Stimulated activated naive B cell treated with anti-CD40 and anti-IgM and Interleukin-4, amounts not matched to agents 10 μg/mL and 1 μg/mL and 100 μg/mL, for 72 hours (primary cell): ENCODE results near the gene ACSF3.
"Not testable (repeated sequence)": the region's sequence is repeated elsewhere in the genome, so short reads cannot be mapped to it uniquely, and the experiment has no call there.

ENCODE experiments used
- ATAC-seq, 2 donors: fragments of 150-1000 bp; cut with Tn5 transposase; replicated peaks; 2 replicates each; pipeline ENCODE4 v1.10.0; 2021; ENCODE audit warnings: moderate library complexity in 1 of 2
- DNase-seq: peaks from one replicate; pipeline ENCODE4 v3.0.0; 2021
- H3K27ac Mint-ChIP-seq: one replicate; pipeline ENCODE4 v1.8.0; 2022; ENCODE audit warnings: mild to moderate bottlenecking, mixed read lengths
- H3K27me3 Mint-ChIP-seq, 2 donors: one replicate each; pipeline ENCODE4 v1.8.0; 2022; ENCODE audit warnings: mixed read lengths in 2 of 2
- H3K36me3 Mint-ChIP-seq, 2 donors: one replicate each; pipeline ENCODE4 v1.8.0; 2022; ENCODE audit warnings: mixed read lengths in 2 of 2, mild to moderate bottlenecking in 1 of 2
- H3K4me1 Mint-ChIP-seq, 2 donors: one replicate each; pipeline ENCODE4 v1.8.0; 2022; ENCODE audit warnings: mixed read lengths in 2 of 2, mild to moderate bottlenecking in 1 of 2
- H3K4me3 Mint-ChIP-seq, 2 donors: one replicate each; pipeline ENCODE4 v1.8.0; 2022; ENCODE audit warnings: mild to moderate bottlenecking in 2 of 2, mixed read lengths in 2 of 2, moderate library complexity in 1 of 2
- H3K9me3 Mint-ChIP-seq, 2 donors: one replicate each; pipeline ENCODE4 v1.8.0; 2022; ENCODE audit warnings: mixed read lengths in 2 of 2, mild to moderate bottlenecking in 1 of 2

Gene ACSF3

DNA sequence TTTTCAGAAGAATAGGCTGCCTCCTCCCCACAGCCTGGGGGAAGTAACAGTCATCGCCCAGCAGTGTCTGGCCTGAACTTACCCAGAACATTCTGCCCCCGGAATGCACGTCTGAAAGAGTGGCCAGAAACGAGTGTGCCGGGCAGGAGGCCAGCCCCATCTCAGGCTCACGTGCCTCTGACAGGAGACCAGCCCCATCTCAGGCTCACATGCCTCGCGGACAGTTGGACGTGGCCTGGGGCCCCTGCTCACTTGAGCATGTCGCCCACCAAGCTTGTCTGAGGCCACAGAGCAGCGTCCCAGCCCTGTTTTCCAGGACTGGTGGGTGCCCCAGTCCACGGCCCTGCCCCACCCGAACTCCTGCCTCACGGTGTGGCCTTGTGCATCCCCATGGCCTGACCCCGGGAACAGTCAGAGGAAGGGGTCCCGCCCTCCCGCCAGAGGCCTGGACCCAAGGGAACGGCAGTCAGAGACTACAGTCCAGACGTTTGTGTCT lies 61.6 kb downstream of the ACSF3 start:
- Mint-ChIP-seq H3K27me3 (no peaks in the 10 kb centered on the region), H3K27ac (no peak overlapping the region), H3K9me3 (peaks cover 0 to 2% of the 10 kb centered on the region in 2 donors), H3K36me3 (peaks cover 19 to 27% of the 10 kb centered on the region in 2 donors), H3K4me3 (no peak overlapping the region), H3K4me1 (peaks cover 5 to 15% of the 10 kb centered on the region in 2 donors)
- ATAC-seq (no peak), DNase-seq (no peak)

DNA sequence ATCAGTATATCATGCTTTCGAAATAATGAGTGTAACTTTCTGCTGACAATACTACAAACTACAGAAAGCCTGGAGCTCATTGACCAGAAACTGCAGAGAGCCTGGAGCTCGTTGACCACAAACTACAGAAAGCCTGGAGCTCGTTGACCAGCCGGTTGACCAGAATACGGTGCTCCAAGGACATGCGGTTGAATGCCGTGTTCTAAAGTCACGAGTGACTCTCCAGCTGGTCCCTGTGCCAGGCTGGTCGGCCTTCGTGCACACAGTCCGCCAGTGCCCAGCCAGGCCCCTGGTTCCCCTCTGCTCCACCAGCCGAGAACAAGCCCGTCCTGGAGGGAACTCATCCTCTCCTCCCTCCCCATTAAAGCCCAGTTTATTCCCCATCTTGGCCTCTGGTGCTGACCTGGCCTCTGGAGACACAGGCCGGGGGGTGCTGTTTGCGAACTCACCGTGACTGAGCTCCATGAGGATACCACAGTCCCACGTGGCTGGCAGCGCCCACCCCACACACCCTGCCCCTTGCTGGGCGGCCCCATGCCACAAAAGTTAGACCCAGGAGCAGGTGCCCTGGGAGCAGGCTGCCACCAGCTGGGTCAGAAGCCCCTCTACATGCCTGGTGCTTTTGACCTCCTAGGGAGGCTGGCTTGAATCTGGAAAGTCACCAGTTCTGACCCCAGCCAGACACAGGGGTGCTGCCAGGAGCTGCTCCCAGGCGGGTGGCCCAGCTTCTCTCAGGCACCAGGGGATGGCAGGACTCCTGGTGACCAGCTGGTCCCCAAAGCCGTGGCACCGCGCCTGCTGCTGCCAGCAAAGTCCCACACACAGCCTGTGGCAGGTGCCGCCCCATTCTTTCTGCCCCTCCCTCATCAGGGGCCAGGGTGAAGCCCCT lies 62.4 kb downstream of the ACSF3 start:
- peak overlapping the region in 1 of 2 donors; percentile 41 for H3K4me3 Mint-ChIP-seq
- DNase-seq (no peak), ATAC-seq (peak; percentile 14 to 17)
- peaks cover 11 to 18% of the 10 kb centered on the region in 2 donors for H3K36me3 Mint-ChIP-seq
- peaks cover 0 to 2% of the 10 kb centered on the region in 2 donors for H3K9me3 Mint-ChIP-seq
- peaks cover 5 to 15% of the 10 kb centered on the region in 2 donors for H3K4me1 Mint-ChIP-seq
- H3K27ac Mint-ChIP-seq: peak overlapping the region; percentile 51
- no peaks in the 10 kb centered on the region for H3K27me3 Mint-ChIP-seq

DNA sequence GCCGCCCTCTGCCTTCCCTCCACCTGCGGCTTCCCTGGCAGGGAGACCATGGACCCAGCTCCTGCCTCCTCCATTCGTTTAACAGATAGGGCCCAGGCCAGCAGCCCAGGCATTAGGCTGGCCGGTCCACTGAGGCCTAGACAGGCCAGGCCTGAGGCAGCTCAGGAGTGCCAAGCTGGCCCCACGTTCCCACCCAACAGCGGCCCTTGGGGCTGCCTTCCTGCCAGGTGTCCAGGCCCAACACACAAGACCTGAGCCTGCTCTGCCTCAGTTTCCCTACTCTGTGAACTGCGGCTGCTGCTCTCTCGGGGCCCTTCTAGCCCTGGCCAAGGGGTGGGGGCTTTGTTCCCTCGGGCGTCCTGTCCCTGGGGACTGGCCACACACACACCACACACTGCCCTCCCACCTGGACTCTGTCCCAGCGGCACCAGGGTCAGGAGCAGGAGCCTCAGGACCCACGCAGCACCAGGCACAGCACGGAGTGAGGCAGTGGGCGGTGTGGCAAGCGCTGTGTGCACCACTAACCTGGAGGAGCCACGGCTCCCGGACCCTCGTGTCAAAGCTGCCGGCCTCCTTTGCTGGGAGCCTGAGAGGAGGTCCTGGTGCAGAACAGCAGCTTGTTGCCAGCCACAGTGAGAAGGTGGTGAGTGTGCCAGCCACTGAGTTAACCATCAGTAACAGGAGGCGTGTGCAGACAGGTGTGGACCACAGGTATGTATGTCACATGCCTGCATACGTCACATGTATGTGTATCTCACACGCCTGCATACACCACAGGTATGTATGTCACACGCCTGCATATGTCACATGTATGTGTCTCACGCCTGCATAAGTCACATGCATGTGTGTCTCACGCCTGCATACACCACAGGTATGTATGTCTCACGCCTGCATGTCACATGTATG lies 63.3 kb downstream of the ACSF3 start:
- Mint-ChIP-seq H3K9me3 (peaks cover 0 to 2% of the 10 kb centered on the region in 2 donors), H3K36me3 (peaks cover 5 to 10% of the 10 kb centered on the region in 2 donors), H3K27me3 (peaks cover 3 to 5% of the 10 kb centered on the region in 2 donors), H3K4me1 (peaks cover 9 to 18% of the 10 kb centered on the region in 2 donors), H3K4me3 (peak overlapping the region in 1 of 2 donors; percentile 1), H3K27ac (no peak overlapping the region)
- ATAC-seq (peak; percentile 2 to 21), DNase-seq (no peak)

DNA sequence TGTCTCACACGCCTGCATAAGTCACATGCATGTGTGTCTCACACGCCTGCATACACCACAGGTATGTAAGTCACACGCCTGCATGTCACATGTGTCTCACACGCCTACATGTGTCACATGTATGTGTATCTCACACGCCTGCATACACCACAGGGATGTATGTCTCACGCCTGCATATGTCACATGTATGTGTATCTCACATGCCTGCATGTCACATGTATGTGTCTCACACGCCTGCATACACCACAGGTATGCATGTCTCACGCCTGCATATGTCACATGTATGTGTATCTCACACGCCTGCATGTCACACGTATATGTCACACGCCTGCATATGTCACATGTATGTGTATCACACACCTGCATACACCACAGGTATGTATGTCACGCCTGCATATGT lies 64.1 kb downstream of the ACSF3 start:
- no peak overlapping the region for H3K27ac Mint-ChIP-seq
- peaks cover 12 to 19% of the 10 kb centered on the region in 2 donors for H3K4me1 Mint-ChIP-seq
- H3K27me3 Mint-ChIP-seq: peaks cover 5 to 9% of the 10 kb centered on the region in 2 donors
- H3K4me3 Mint-ChIP-seq: no peak overlapping the region
- DNase-seq (no peak), ATAC-seq (no peak)
- peaks cover 1 to 6% of the 10 kb centered on the region in 2 donors for H3K36me3 Mint-ChIP-seq
- no peaks in the 10 kb centered on the region for H3K9me3 Mint-ChIP-seq

DNA sequence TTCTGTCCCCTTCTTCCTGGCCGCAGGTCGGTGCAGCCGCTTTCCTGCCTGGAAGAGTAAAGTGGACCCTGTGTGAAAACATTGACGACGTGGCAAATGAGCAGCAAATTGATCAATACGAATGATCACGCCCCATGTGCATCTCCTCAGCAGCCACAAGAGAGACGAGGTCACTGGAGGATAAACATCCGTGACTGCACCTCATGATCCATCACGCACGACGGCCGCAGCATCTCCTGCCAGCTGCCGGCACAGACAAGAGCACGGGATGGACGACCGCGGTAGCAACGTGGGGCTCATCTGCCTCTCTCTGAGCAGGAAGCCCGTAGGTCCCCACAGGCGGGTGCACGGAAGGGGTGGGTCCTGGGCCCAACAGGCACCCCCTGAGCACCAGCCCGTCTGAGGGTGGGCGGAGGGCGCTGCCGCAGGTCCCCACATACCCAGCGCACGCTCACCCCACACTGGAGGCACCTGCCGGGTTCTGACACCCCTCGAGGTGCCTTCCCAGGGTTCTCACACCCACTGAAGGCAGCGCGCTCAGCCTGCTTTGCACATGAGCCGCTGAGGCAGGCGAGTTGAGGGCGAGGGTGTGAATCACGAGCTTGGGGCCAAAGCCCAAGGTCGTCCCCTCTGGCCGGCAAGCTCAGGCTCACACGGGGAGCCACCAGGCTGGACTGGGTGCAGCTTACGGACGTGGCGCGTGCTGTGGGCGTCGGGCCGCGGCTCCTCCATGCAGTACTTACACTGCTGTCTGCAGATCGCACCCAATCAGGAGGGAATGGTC lies 65.6 kb downstream of the ACSF3 start:
- Mint-ChIP-seq H3K4me1 (peaks cover 16 to 19% of the 10 kb centered on the region in 2 donors), H3K27ac (no peak overlapping the region), H3K4me3 (no peak overlapping the region), H3K36me3 (no peaks in the 10 kb centered on the region), H3K27me3 (peaks cover 5 to 9% of the 10 kb centered on the region in 2 donors), H3K9me3 (no peaks in the 10 kb centered on the region)
- ATAC-seq: no peak
- no peak for DNase-seq

DNA sequence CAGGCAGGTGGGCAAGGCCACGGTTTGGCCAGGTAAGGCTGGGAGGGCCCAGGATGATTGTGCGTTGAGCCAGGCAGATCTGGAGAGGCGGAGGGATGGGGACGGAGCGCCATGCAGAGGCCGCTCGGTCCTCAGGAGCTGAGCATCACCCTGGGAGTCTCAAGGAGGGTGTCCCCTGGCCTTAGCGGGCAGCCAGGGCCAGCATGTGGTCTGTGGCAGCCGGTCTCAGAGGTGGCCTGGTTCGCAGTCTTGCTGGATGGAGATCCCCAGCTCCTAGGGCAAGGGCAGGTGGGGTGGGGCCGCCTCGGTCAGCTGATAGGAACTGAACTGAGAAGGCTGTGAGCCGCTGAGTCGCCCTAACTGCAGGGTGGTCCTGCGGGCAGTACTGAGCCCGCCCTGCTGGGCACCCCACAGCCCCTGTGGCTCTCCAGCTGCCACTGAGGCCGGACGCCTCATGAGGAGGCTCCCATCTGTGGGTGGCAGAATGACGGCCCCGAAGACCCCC lies 66.2 kb downstream of the ACSF3 start:
- peaks cover 5 to 9% of the 10 kb centered on the region in 2 donors for H3K27me3 Mint-ChIP-seq
- no peak overlapping the region for H3K27ac Mint-ChIP-seq
- DNase-seq (no peak), ATAC-seq (no peak)
- H3K9me3 Mint-ChIP-seq: no peaks in the 10 kb centered on the region
- peaks cover 16 to 20% of the 10 kb centered on the region in 2 donors for H3K4me1 Mint-ChIP-seq
- no peaks in the 10 kb centered on the region for H3K36me3 Mint-ChIP-seq
- no peak overlapping the region for H3K4me3 Mint-ChIP-seq

DNA sequence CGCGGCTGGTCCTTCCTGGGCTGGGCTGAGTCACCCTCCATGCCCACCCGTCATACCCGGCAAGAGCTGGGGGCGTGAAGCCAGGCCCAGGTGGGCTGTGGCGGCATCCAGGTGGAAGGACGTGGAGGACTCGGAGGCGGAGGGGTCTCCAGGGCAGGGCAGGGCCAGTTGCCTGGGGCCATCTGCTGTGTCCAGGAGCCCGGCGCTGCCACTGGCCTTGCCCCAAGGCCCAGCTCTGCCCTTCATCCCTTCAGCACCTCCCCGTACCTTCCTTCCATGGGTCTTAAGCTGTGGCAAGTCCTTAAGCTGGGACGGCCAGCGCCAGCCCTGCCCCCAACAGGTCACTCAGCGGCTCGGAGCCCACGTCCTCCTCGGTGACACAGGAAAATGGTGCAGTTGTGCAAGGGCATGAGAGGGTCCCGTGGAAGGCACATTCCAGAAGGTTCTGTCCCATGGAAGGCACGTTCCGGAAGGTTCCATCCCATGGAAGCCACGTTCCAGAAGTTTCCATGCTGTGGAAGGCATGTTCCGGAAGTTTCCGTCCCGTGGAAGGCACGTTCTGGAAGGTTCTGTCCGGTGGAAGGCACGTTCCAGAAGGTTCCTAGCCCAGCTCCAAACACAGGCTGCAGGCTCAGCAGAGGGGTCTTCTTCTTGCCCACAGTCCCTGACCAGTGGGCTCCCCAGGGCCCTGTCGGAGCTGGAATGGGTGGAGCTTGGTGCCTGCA lies 67.5 kb downstream of the ACSF3 start:
- ATAC-seq (no peak), DNase-seq (no peak)
- peaks cover 6 to 16% of the 10 kb centered on the region in 2 donors for H3K27me3 Mint-ChIP-seq
- no peaks in the 10 kb centered on the region for H3K36me3 Mint-ChIP-seq
- peaks cover 9 to 15% of the 10 kb centered on the region in 2 donors for H3K4me1 Mint-ChIP-seq
- no peak overlapping the region for H3K4me3 Mint-ChIP-seq
- no peak overlapping the region for H3K27ac Mint-ChIP-seq
- no peaks in the 10 kb centered on the region for H3K9me3 Mint-ChIP-seq

DNA sequence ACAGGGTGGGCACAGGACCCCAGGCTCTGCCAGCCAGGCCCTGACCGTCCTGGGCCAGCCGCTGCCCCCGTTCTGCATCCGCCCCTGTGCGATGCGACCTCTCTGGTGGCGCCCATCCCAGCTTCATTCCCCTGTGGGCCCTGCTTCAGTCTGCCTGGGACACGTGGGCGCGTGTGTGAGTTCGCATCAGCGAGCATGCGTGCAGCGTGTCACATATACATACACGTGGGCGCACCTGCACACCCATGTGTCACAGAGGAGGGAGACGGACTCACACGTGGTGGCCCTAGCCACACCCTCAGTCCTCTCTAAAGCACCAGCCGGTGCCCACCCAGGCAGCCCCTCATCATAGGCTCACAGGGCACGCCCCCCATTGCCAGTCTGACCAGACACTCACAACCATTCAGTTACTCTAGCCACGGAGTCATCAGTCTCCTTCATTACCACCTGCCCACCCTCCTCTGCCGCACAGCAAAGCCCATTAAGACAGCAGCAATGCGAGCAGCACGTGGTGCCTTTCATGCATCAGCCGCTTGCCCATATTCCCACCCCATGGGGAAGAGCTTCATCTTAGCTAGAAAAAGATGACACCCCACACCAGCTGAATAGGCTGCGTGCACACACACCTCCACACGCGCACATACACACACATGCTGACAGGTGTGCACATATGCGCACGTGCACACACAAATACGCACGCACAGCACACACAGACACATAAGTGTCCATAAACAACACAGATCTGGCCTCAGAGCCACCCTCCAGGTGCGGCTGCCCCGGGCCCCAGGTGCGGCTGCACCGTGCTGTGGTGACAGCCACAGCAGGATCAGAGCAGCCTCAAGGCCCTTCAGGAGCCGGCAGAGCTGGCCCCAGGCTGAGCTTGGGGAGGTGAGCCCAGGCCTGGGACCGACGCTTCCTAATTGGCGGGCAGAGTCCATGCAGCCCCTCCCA lies 68.4 kb downstream of the ACSF3 start:
- peak overlapping the region in 1 of 2 donors; percentile 9 for H3K4me3 Mint-ChIP-seq
- H3K36me3 Mint-ChIP-seq: no peaks in the 10 kb centered on the region
- H3K27ac Mint-ChIP-seq: no peak overlapping the region
- peaks cover 7 to 20% of the 10 kb centered on the region in 2 donors for H3K4me1 Mint-ChIP-seq
- peak in 1 of 2 donors; percentile 41 for ATAC-seq
- H3K9me3 Mint-ChIP-seq: no peaks in the 10 kb centered on the region
- peaks cover 11 to 21% of the 10 kb centered on the region in 2 donors for H3K27me3 Mint-ChIP-seq
- no peak for DNase-seq

DNA sequence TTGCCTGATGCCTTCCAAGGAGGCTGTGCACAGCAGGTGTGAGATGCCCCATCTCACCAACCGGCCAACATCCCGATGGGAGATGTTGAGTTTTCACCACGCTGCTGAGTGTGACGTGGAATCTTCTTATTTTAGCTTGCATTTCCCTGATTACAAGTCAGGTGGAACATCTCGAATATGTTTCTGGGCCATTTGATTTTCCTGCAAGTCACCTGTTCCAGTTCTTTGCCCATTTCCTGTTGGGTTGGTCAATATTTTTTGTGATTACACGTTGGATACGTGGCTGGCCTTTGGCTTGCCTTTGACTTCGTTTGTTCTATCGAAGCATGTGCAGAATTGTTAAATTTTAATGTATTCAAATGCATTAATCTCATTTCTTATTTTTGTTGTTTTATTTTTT lies 69.6 kb downstream of the ACSF3 start:
- no peak for DNase-seq
- Mint-ChIP-seq H3K4me1 (peaks cover 10 to 31% of the 10 kb centered on the region in 2 donors), H3K27ac (no peak overlapping the region), H3K36me3 (no peaks in the 10 kb centered on the region), H3K4me3 (no peak overlapping the region), H3K27me3 (peaks cover 11 to 23% of the 10 kb centered on the region in 2 donors), H3K9me3 (no peaks in the 10 kb centered on the region)
- no peak for ATAC-seq

DNA sequence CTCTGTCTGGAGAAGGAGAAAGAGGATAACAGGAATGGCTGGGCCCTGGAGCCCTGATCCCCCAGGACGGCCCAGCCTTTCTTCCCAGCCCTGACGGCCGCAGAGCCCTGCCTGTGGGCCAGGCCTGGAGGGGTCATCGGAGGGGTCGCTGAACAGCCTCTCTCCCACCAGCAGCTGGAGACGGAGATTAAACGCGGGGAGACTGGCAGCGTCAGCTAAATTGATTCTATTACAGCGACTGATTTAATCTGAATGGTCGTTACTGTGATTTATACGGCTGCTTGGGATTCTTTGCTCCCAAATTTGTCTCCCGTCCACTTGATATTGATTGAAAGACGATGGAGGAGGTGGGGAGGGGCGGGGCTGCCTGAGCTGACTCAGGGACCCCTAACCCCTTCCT lies 70.8 kb downstream of the ACSF3 start:
- H3K9me3 Mint-ChIP-seq: no peaks in the 10 kb centered on the region
- H3K4me1 Mint-ChIP-seq: peaks cover 12 to 31% of the 10 kb centered on the region in 2 donors
- ATAC-seq (no peak), DNase-seq (no peak)
- H3K27me3 Mint-ChIP-seq: peaks cover 19 to 31% of the 10 kb centered on the region in 2 donors
- no peaks in the 10 kb centered on the region for H3K36me3 Mint-ChIP-seq
- H3K4me3 Mint-ChIP-seq: no peak overlapping the region
- H3K27ac Mint-ChIP-seq: no peak overlapping the region

DNA sequence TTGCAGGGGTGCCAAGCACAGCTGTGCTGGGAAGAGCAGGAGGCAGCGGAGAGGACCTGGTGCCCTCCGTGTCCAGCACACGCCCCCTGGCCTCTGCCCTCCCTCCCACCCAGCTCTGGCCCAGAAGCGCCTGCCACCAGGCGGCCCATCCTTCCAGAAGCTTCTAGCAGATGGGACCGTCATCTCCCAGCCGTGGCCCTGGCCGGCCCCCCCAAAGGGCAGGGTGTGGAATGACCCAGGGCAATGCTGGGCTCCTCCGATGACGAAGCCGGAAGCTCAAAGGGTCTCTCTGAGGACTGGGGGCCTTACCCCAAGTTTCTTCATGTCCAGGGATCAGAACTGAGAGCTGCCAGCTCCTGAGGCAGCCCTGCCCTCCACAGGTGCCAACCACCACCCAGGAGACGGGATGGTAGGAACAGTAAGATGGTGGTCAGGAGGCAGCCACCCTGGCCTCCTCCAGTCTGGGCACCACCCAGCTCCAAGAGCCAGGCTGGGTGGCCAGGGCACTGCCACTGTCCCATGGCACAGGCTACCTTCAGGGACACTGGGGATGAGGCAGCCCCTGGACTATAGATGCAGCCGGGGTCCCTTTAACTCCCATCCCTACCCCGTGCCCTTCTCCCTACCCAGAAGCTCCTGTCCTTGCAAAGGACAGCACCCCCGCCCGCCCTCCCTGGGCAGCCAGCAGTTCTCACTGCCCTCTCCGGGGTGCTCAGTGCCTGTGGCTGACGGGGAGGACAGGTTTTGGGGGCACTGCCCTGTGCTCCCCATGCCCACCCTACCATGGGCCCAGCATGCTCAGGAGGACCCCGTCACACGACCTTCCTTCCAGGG lies 71.4 kb downstream of the ACSF3 start:
- Mint-ChIP-seq H3K9me3 (no peaks in the 10 kb centered on the region), H3K4me3 (no peak overlapping the region), H3K27me3 (peaks cover 19 to 32% of the 10 kb centered on the region in 2 donors), H3K36me3 (no peaks in the 10 kb centered on the region), H3K4me1 (peaks cover 12 to 31% of the 10 kb centered on the region in 2 donors), H3K27ac (no peak overlapping the region)
- ATAC-seq (no peak), DNase-seq (no peak)

DNA sequence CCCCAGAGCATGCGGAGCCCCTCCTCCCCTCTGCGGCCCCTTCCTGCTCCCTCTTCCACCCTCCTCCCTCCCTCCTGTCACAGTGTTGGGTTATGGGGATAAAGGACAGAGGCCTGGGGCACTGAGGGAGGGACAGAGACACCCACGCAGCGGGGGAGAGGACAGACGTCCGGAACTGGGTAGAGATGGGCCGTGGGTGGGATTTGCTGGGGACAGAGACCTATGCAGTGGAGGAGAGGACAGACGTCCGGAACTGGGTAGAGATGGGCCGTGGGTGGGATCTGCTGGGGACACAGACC lies 72.0 kb downstream of the ACSF3 start:
- H3K27ac Mint-ChIP-seq, H3K9me3 Mint-ChIP-seq: not testable (repeated sequence)

More for the DNA sequence above, 72.0 kb downstream of the ACSF3 start:
- DNase-seq, ATAC-seq, H3K36me3 Mint-ChIP-seq, H3K4me3 Mint-ChIP-seq: not testable (repeated sequence)
- Mint-ChIP-seq H3K27me3 (peaks cover 21 to 37% of the 10 kb centered on the region in 2 donors), H3K4me1 (peaks cover 16 to 36% of the 10 kb centered on the region in 2 donors)
